NCI-H345 treated with DMSO at 0.1 percent for 48 hours (cell line): Measurements from ENCODE around the gene MBD4.

Source experiments
- DNase-seq: peaks from one replicate; lab custom pipeline; 2025; ENCODE audit not compliant: unreplicated experiment; lab: John Stamatoyannopoulos, UW

Gene MBD4

DNA sequence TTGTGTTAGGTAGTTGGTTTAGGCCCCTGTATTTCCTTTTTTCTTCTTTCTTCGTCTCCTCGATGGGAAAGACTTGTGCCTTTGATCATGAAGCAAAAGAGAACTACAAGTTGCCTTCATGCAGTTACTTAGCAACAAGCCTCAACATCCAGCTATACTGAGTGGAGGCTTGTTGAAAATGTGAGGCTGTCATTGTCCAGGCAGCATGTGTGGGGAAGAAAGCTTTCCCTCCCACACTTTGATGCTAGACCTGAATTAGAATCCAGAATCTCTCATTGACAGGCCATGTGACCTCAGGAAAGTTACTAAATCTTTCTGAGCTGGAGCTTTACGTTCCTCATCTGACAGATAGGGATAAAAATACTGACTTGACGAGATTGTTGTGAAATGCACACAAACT lies 24.0 kb upstream of the MBD4 start:
- no peak for DNase-seq

DNA sequence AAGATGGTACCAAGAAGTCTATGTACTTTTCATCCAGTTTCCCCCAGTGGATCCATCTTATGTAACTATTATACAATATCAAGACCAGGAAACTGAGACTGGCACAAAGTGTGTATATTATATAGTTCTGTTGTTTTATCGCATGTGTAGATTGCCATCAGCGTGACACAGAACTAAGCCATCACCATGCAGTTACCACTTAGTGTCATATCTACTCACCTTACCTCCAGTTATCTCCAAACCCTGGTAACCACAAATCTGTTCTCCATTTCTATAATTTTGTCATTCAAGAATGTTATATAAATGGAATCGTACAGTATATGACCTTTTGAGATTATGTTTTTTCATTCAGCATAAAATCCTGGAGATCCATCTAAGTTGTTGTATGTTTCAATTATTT lies 23.3 kb upstream of the MBD4 start:
- no peak for DNase-seq

GRCh38 chr3:129462361-129462968 lies 22.7 kb upstream of the MBD4 start:
- DNase-seq, result no peak

- DNase-seq, result no peak
Observed at GRCh38 chr3:129461461-129462146, 21.9 kb upstream of the MBD4 start.

DNA sequence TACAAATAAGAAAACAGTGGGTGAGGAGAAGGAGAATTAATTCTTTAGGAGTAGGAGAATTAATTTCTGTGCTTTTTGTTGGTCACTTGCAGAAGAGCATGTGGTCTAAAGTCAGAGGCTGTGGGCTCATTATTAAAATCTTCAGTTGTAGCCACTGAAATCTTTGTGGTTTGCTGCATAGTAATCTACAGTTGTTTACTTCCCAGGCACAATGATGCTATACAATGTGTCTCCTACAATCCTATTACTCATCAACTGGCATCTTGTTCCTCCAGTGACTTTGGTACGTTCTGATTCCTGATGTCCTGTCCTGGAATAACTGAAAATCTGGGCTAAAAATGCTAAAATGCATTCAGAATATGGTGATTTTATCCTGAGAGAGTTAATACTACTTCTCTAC lies 21.3 kb upstream of the MBD4 start:
- no peak for DNase-seq

DNA sequence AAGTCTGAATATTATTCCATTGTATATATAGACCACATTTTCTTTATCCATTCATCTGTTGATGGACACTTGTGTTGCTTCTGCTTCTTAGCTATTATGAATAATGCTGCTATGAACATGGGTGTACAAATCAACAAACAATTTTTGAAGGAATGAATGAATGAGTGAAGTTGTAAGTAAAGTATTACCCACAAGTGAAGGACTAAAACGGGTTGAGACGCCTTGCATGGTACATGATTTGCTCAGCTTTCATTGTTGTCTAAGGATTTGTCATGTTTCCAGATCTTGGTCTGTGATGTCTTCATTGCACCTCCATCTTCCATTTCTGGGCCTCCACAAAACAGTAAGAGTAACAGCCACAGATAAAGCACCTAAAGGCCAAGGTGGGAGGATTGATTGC lies 20.8 kb upstream of the MBD4 start:
- DNase-seq, result no peak

- DNase-seq, result no peak
Observed at GRCh38 chr3:129460155-129460554, 20.4 kb upstream of the MBD4 start.

DNA sequence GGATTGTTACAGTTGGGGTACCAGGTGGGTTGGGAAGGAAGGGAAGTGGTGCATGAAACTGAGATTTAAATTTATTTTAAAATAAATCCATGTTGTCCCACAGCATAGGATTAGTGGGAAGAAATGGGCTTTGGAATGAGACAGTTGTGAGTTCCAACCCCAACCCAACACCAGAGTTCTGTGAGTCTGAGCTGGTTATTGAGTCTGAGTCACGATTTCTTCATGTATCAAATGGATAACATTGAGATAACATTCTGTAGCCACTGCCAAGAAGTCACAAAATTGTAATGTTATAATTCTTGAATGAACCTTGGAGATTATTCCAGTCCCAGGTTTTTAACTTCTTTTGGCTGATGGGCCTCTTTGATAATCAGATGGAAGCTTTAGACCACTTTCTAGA lies 14.0 kb upstream of the MBD4 start:
- DNase-seq, result no peak

DNA sequence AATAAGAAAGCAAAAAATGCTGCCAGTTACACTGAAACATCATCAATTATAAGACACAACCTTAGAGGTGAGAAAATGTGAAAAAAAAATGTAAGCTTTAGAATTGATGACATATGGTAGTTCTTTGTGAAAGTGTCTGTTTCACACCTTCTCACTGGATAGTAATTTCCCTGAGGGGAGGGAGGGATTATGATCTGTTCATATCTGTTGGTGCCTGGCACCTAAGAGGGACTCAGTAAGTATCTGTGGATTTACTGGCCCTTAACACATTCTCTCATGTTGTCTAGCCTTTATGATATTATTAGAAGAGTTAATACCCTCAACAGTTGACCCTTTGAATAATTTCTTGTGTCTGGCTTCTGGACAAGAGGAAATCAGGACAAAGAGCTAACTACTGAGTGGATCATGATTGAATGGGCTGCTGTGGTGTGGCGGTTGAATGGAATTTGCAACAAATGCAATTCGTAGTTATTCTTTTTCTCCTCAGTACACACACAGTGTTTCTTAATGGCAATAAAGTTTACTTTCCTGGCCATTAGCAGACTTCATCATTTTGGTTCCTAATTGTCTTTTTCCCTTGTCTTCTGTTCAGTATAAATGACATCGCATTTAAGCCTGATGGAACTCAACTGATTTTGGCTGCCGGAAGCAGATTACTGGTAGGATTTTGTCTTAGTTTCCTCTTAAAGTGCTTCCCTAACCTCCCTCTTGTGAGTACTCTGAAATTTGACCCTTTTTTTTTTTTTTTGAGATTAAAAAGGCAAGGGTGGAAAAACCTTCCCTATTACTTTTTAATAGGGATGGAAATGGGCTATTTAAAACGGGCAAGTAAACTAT lies 9.7 kb upstream of the MBD4 start:
- no peak for DNase-seq

- DNase-seq, result no peak
Observed at GRCh38 chr3:129448186-129448895, 8.6 kb upstream of the MBD4 start.

GRCh38 chr3:129446926-129447325 lies 7.2 kb upstream of the MBD4 start:
- DNase-seq, result no peak

DNA sequence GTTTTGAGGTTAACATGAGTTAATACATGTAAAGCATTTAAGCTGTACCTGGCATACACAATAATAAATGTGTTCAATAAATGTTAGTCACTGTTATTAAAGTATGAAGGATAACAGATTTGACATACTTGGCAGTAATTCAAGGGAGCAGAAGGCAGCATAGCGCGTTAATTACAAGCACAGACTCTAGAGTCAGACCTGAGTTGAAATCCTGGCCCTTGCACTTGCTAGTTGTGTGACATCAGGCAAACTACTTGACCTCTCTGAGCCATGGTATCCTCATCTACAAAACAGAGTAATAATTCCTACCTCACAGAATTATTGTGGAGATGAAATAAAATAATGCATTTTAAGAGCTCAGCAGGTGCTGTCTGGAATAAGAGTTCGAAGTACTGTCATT lies 5.7 kb upstream of the MBD4 start:
- DNase-seq, result no peak

GRCh38 chr3:129442947-129443346 lies 3.2 kb upstream of the MBD4 start:
- no peak for DNase-seq

DNA sequence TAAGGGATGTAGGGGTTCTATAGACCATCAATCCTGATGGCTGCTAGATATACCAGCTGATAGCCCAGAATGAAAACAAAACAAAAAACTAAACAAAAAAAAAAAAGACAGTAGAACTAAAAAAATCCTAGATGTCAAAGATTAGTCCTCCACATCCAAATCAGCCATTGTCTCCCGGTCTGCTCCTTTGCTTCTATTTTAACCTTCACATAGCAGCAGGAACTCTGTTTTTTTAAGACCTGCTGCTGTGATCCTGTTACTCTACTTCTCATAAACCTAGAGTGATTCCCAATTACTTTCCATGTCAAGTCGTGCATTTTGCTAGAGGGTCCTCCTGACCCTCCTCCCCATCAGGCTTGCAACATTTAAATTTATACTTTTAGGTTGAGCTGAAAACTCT lies 2.7 kb upstream of the MBD4 start:
- no peak for DNase-seq

- DNase-seq, result no peak
Observed at GRCh38 chr3:129441782-129442181, 2.0 kb upstream of the MBD4 start.

DNA sequence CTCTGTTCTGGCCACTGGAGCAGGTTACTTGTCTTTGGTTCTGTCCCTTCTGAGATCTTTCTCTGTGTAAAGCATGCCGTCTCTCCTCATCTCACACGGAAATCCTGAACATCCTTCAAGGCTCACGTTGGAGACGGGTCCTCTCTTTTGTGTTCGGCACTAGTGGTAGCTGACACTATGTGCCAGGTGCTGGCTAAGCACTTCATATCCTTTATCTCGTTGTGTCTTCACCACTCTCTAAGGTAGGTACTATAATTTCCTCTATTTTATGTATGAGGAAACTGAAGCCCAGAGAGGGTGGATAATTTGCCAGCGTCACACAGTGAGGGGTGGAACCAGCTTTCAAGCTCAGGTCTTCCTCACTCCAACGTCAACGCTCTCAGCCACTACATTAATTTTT lies 1.5 kb upstream of the MBD4 start:
- no peak for DNase-seq

GRCh38 chr3:129440618-129441190 lies 956 bp upstream of the MBD4 start:
- DNase-seq, result peak; percentile 3

DNA sequence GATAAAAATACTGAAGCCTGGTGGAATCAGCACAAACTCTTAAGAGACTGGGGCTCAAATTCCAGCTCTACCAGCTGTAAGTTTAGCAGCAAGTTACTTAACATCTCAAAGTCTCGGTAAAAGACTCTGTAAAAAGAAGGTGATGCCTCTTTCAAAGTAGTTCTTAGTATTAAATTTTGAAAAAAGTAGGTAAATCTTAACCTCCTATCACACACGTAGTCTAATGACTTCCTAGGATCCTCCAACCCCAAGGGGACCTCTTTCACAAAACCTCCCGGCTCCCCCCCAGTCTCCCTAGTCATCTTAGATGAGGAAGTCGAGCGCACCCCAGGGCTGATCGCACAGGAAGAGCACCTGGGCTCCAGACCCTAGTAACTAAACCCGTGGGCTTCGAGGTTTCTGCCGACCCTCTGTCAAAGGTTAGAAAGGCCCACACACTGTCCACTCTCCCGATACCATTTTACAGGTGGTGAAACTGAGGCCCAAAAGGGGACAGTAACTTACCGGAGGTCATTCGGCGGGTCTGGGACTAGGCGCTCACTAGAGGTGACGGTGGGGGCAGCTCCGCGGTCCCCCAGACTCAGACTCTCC lies 427 bp downstream of the MBD4 start:
- peak; percentile 6 for DNase-seq

GRCh38 chr3:129435367-129435766 lies 4.4 kb downstream of the MBD4 start:
- no peak for DNase-seq

DNA sequence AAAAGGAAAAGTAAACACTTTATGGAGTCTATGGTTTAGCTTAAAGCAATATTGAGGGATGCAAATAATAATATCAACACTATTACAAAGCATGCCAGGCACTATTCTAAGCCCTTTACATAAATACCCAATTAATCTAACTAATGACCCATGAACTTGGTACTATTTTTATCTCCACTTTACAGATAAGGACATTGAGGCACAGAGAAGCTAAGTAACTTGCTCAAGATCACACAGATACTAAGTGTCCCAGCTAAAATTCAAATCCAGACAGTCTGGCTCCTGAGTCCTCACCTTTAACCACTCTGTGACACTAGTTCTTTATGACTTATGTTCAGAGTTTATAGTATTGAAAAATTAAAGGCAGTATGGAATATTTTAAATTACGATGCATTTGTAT lies 5.6 kb downstream of the MBD4 start:
- no peak for DNase-seq

DNA sequence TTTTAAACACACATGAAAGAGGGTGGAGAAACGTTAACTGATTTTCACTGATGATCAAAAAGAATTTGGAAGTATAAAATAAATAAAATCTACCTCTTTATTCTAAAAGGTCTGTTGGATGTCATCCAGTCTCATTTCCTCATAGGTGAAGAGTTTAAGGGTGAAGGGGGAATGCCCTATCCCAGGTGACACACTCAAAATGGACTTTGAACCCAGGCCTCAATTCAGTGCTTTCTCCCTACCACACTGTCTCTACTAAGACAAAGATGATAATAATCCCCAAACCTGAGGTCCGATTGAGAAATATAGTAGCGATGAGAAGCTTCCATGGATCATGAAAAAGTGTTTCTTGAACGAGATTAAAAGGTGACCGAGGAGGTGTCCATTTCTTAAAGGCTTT lies 6.2 kb downstream of the MBD4 start:
- DNase-seq, result no peak
